ENCODE measurements around the gene SRGN.

SRGN gene

DNA sequence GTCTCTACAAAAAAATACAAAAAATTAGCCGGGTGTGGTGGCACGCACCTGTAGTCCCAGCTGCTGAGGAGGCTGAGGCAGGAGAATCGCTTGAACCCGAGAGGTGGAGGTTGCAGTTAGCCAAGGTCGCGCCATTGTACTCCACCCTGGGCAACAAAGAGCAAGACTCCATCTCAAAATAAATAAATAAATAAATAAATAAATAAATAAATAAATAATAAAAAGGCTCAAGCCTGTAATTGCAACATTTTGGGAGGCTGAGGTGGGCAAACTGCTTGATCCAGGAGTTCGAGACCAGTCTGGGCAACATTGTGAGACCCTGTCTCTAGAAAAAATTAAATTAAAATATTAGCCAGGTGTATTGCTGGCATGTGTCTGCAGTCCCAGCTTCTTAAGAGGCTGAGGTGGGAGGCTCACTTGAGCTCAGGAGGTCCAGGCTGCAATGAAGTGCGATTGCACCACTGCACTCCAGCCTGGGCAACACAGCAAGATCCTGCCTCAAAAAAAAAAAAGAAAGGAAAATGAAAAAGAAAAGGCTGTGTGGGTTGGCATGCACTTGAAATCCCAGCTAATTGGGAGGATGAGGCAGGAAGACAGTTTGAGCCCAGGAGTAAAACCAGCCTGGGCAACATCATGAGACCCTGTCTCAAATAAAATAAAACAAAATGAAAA is 27.6 kb upstream of the SRGN start:
- no peak for DNase-seq (ENCODE audit: low read depth, low spot score)
- no peak overlapping the region for H3K4me3 ChIP-seq (ENCODE audit: low read depth, low read length)
- TF ChIP-seq, protein P1, sequence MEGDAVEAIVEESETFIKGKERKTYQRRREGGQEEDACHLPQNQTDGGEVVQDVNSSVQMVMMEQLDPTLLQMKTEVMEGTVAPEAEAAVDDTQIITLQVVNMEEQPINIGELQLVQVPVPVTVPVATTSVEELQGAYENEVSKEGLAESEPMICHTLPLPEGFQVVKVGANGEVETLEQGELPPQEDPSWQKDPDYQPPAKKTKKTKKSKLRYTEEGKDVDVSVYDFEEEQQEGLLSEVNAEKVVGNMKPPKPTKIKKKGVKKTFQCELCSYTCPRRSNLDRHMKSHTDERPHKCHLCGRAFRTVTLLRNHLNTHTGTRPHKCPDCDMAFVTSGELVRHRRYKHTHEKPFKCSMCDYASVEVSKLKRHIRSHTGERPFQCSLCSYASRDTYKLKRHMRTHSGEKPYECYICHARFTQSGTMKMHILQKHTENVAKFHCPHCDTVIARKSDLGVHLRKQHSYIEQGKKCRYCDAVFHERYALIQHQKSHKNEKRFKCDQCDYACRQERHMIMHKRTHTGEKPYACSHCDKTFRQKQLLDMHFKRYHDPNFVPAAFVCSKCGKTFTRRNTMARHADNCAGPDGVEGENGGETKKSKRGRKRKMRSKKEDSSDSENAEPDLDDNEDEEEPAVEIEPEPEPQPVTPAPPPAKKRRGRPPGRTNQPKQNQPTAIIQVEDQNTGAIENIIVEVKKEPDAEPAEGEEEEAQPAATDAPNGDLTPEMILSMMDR (IDR thresholded peaks at IDR 0.05; ENCODE audit: low read depth, low read length): no peak
- in situ Hi-C loops (cut with HindIII; ENCODE audit: low sequenced_read_pairs): no loop called here

DNA sequence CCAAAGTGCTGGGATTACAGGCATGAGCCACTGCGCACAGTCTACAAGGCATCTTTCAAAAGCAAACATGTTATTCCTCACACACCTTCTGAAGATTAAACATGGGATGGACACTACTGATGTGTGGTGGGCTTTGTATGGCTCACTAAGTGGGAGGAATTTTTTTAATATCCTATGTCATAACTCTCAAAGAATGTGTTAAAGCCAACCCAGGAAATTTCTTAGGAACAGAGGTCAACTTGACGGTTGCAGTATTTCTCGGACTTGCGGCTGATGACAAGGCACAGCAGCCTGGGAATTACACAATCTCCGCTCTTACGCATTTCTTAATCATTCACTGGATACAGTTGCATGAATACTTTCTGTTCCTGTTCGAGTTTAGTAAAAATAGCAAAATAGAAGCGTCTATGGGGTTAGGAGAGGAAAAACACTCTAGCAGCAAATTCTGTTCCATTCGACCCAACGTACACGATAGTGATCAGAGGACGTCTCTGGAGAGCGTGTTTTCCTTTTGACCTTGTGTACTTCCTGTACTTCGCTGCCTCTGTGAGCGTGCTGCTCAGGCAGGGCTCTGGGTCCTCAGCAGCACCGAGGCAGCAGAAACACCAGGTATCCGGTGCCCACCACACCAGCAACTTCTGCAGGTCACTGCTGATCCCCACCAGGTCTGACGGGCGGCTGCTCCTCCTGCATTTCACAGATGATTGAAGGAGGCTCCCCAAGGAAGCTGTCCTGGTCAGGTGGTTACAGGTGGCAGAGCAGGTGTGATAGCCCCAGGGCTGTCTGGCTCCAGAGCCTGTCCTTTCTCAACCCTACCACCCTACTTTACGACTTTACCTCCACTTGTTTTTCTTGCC is 26.4 kb upstream of the SRGN start:
- in situ Hi-C loops (cut with HindIII; ENCODE audit: low sequenced_read_pairs): no loop called here
- TF ChIP-seq, protein P1 (IDR thresholded peaks at IDR 0.05; ENCODE audit: low read depth, low read length): no peak
- H3K4me3 ChIP-seq (ENCODE audit: low read depth, low read length): peak overlapping the region; percentile 12
- peak; percentile 94 for DNase-seq (ENCODE audit: low read depth, low spot score)

DNA sequence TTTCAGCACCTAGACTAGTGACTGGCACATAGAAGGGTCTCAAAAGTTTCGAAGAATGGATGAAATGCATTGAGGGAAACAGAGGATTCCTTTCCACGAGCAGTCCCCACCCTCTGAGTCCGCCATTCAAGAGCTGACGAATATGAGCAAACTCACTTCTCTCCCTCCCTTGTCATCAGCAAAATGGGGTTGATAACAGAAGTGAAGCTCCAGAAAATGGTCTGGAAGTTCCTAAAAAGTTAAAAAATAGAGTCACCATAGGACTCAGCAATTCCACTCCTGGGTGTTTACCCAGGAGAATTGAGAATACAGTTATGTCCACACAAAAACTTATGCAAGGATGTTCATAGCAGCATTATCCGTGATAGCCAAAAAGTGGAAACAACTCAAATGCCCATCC is 25.0 kb upstream of the SRGN start:
- no peak overlapping the region for H3K4me3 ChIP-seq (ENCODE audit: low read depth, low read length)
- TF ChIP-seq, protein P1 (IDR thresholded peaks at IDR 0.05; ENCODE audit: low read depth, low read length): no peak
- DNase-seq (ENCODE audit: low read depth, low spot score): no peak
- in situ Hi-C loops (cut with HindIII; ENCODE audit: low sequenced_read_pairs): no loop called here

DNA sequence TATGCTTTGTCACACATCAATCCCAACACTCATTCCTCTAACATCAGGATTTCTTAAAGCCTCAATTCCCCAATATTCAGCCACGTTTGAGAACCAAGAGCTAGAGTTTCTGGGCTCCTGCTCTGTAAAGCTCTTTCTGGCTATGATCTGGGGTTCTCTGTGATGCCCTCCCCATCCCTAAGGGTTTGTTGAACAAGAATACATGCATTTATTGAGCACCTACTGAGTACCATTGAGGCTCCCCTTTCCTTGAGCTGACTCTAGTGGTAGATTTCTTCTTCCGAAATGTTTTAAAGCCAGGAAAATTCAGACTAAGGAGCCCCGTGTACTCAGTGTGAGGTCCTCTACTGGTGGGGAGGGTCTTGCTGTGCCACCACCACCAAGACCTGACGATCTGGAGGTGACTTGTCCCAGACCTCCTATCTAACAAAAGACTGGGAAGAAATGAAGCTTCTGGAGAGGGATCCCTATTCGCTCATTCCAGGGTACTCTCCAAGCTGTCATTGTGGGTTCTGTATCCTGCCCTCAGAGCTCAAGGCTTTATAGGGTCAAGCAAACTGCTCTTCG is 23.1 kb upstream of the SRGN start:
- in situ Hi-C loops (cut with HindIII; ENCODE audit: low sequenced_read_pairs): no loop called here
- DNase-seq (ENCODE audit: low read depth, low spot score): no peak
- no peak overlapping the region for H3K4me3 ChIP-seq (ENCODE audit: low read depth, low read length)
- TF ChIP-seq, protein P1 (IDR thresholded peaks at IDR 0.05; ENCODE audit: low read depth, low read length): no peak

DNA sequence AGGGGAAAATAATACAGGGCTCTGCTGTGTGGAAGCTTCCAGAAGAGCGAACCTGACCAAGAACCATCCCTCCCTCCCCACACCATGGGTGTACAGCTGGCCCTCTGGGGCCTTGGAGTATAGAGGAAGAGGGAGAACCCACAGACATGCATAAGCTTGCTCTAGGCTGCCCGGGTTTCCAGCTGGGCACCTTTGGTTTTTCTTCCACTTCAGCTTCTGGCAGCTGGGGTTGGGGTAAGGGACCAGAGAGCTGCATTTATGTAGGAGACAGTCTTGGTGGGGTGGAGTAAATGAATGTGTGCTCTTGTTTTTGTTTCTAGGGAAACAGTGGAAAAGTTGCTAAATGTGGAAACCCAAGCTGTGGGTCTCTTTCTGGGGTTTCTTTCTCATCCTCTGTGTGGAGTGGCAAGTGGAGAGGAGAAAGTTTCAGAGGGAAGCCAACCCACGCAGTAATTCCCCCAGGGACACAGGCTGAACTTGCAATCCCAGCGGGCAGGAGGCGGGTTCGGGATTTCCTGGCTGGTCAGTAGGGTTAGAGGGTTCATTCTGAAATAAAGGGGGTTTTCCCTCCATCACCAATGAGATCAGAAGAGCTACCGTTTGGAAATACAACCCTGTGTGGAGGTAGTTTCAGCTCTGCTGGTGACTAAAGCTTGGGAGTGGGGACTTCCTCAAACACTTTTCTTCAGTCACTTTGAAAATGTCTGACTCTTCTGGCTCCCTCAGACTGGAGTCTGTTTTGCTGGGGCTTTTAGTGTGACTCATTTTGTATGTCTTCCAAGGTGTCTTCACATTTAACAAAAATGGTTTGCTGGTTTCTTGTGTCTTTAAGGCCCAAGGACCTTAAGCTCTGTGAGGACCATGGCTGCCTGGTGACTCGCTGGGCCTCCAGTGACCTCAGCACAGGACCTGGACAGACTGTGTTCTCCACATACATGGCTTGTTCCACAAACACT is 22.2 kb upstream of the SRGN start:
- H3K4me3 ChIP-seq (ENCODE audit: low read depth, low read length): no peak overlapping the region
- TF ChIP-seq, protein P1 (IDR thresholded peaks at IDR 0.05; ENCODE audit: low read depth, low read length): no peak
- in situ Hi-C loops (cut with HindIII; ENCODE audit: low sequenced_read_pairs): no loop called here
- peak; percentile 43 for DNase-seq (ENCODE audit: low read depth, low spot score)

DNA sequence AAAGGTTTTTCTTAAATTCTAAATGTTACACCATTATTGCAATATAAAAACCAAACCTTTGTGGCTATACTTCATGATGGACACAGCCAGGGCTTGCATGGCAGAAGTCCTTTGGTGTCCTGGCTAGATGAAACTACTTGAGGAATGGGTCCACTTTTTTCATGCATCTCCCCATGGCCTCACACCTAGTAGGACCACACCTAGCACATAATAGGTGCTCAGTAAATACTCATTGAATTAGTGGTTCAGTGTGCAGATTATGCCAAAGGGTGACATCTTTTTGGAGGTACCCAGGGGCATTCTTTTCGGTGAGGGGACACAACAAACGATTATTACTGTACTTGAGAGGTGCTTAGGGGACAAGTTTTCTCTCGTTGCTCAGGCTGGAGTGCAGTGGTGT is 20.7 kb upstream of the SRGN start:
- DNase-seq (ENCODE audit: low read depth, low spot score): no peak
- TF ChIP-seq, protein P1 (IDR thresholded peaks at IDR 0.05; ENCODE audit: low read depth, low read length): no peak
- in situ Hi-C loops (cut with HindIII; ENCODE audit: low sequenced_read_pairs): no loop called here
- H3K4me3 ChIP-seq (ENCODE audit: low read depth, low read length): no peak overlapping the region

Measured in astrocyte of the spinal cord (primary cell).